CD4-positive, alpha-beta T cell treated with Interleukin-15 for 4 hours (primary cell): ENCODE data around the gene JAG2.
A peak's percentile ranks its signal among the peaks of the same experiment; 100 is the strongest.

Experiments used
- DNase-seq: peaks from one replicate; pipeline ENCODE4 v3.0.0-alpha.2; 2020; ENCODE audit warnings: low spot score

JAG2 gene

GRCh38 chr14:105181549-105182295 lies 13.1 kb upstream of the JAG2 start:
- no peak for DNase-seq

GRCh38 chr14:105180592-105181548 lies 12.3 kb upstream of the JAG2 start, which contains the start of gene NUDT14:
Gene NUDT14, minus strand, starts transcription at chr14:105181312. Its CDS starts 103 bp downstream, at chr14:105181209.
- DNase-seq = peak; percentile 92

GRCh38 chr14:105179191-105179590 lies 10.6 kb upstream of the JAG2 start:
- no peak for DNase-seq

- DNase-seq = no peak
Observed at GRCh38 chr14:105178868-105179140, 10.2 kb upstream of the JAG2 start.

- DNase-seq = no peak
Observed at GRCh38 chr14:105178069-105178867, 9.7 kb upstream of the JAG2 start.

GRCh38 chr14:105177082-105177481 lies 8.5 kb upstream of the JAG2 start:
- DNase-seq = no peak

GRCh38 chr14:105176513-105176912 lies 7.9 kb upstream of the JAG2 start:
- no peak for DNase-seq

- peak; percentile 46 for DNase-seq
Observed at GRCh38 chr14:105173901-105174894, 5.6 kb upstream of the JAG2 start.

- no peak for DNase-seq
Observed at GRCh38 chr14:105173145-105173544, 4.6 kb upstream of the JAG2 start.

- no peak for DNase-seq
Observed at GRCh38 chr14:105172476-105172875, 3.9 kb upstream of the JAG2 start.

GRCh38 chr14:105171004-105171673 lies 2.6 kb upstream of the JAG2 start:
- no peak for DNase-seq

GRCh38 chr14:105169776-105170655 lies 1.4 kb upstream of the JAG2 start:
- DNase-seq = no peak

GRCh38 chr14:105168979-105169507 lies 467 bp upstream of the JAG2 start:
- DNase-seq = peak; percentile 25

GRCh38 chr14:105168093-105168420 lies 519 bp downstream of the JAG2 start:
- no peak for DNase-seq

- DNase-seq = no peak
Observed at GRCh38 chr14:105167303-105168092, 1.1 kb downstream of the JAG2 start.

GRCh38 chr14:105166571-105167302 lies 1.8 kb downstream of the JAG2 start:
- DNase-seq = no peak

GRCh38 chr14:105165761-105166485 lies 2.7 kb downstream of the JAG2 start:
- DNase-seq = no peak
